CD4-positive, alpha-beta T cell treated with Interleukin-6 for 4 hours (primary cell): ENCODE data around the gene CRIP1.
A peak's percentile ranks its signal among the peaks of the same experiment; 100 is the strongest.

Experiments
- DNase-seq: peaks from one replicate; pipeline ENCODE4 v3.0.0-alpha.2; 2020; ENCODE audit warnings: mixed read lengths

Gene CRIP1

GRCh38 chr14:105486163-105486973, at the start of gene CRIP1:
TSS of gene CRIP1 (plus strand) at chr14:105486886. CDS start at chr14:105487260, 374 bp downstream.
- no peak for DNase-seq

- no peak for DNase-seq
Observed at GRCh38 chr14:105436891-105437722, 49.6 kb upstream of the CRIP1 start.

- no peak for DNase-seq
Observed at GRCh38 chr14:105437723-105438500, 48.8 kb upstream of the CRIP1 start.

- no peak for DNase-seq
Observed at GRCh38 chr14:105439179-105439578, 47.5 kb upstream of the CRIP1 start.

- no peak for DNase-seq
Observed at GRCh38 chr14:105439710-105440553, 46.8 kb upstream of the CRIP1 start.

GRCh38 chr14:105440554-105440900, 46.2 kb upstream of the CRIP1 start:
- no peak for DNase-seq

GRCh38 chr14:105440992-105441391, 45.7 kb upstream of the CRIP1 start:
- no peak for DNase-seq

GRCh38 chr14:105442125-105442524, 44.6 kb upstream of the CRIP1 start:
- DNase-seq: no peak

GRCh38 chr14:105442834-105443233, 43.9 kb upstream of the CRIP1 start:
- DNase-seq: no peak

- DNase-seq: no peak
Observed at GRCh38 chr14:105444859-105445258, 41.8 kb upstream of the CRIP1 start.

- no peak for DNase-seq
Observed at GRCh38 chr14:105445290-105445689, 41.4 kb upstream of the CRIP1 start.

GRCh38 chr14:105445901-105446845, 40.5 kb upstream of the CRIP1 start:
- no peak for DNase-seq

GRCh38 chr14:105446971-105447370, 39.7 kb upstream of the CRIP1 start:
- no peak for DNase-seq

GRCh38 chr14:105447651-105448640, 38.7 kb upstream of the CRIP1 start:
- DNase-seq: no peak

GRCh38 chr14:105448706-105449111, 38.0 kb upstream of the CRIP1 start:
- DNase-seq: peak; percentile 76

- DNase-seq: no peak
Observed at GRCh38 chr14:105449276-105450122, 37.2 kb upstream of the CRIP1 start.

GRCh38 chr14:105450123-105450505, 36.6 kb upstream of the CRIP1 start:
- no peak for DNase-seq

- DNase-seq: no peak
Observed at GRCh38 chr14:105450864-105451720, 35.6 kb upstream of the CRIP1 start.
